GM10248 (cell line): ENCODE data around the gene RAB40B.
"Not testable (repeated sequence)": the region's sequence is repeated elsewhere in the genome, so short reads cannot be mapped to it uniquely, and the experiment has no call there.

Experiments used
- CTCF ChIA-PET: fragments of 300-600 bp; sonication (Branson Sonifier 250); formaldehyde crosslinking; extraction: SDS; loops from one replicate; lab custom pipeline; 2021; ENCODE audit warnings: antibody characterized with exemption; lab: Yijun Ruan, JAX
- POLR2A ChIA-PET: fragments of 350-650 bp; sonication (Branson Sonifier 250); formaldehyde crosslinking; extraction: SDS; loops from one replicate; lab custom pipeline; 2020; ENCODE audit warnings: antibody characterized with exemption; lab: Yijun Ruan, JAX
- DNase-seq: peaks from one replicate; pipeline ENCODE4 v3.0.0; 2012; ENCODE audit errors: extremely low spot score
- CTCF ChIP-seq: IDR thresholded peaks from 2 replicates; pipeline ENCODE4 v1.5.1; 2012; ENCODE audit warnings: mild to moderate bottlenecking, low read depth; ENCODE audit errors: extremely low read depth, missing control alignments, control extremely low read depth

The RAB40B gene

GRCh38 chr17:82698065-82698973 is at the start of gene RAB40B:
RAB40B (minus strand) TSS chr17:82698698; CDS start chr17:82698596, 102 bp downstream.
- DNase-seq, result peak; percentile 99
- ChIA-PET POLR2A (interaction anchor here (1.6 kb wide), 1 partner anchor 19 kb away, joined by 7 read pairs; no protein-coding TSS in a partner anchor), CTCF (interaction anchor here (1.0 to 2.1 kb wide), 2 partner anchors 9 to 31 kb away, joined by 3 to 4 read pairs; no protein-coding TSS in a partner anchor)
- no peak for TF ChIP-seq CTCF

GRCh38 chr17:82745524-82745923 is 47.0 kb upstream of the RAB40B start:
- POLR2A ChIA-PET, result no interaction called here
- TF ChIP-seq CTCF, result no peak
- CTCF ChIA-PET, result no interaction called here
- DNase-seq, result no peak

- POLR2A ChIA-PET, DNase-seq, CTCF ChIA-PET: not testable (repeated sequence)
Measured at GRCh38 chr17:82744736-82745135, 46.2 kb upstream of the RAB40B start.

GRCh38 chr17:82743344-82744219 is 45.1 kb upstream of the RAB40B start:
- no peak for TF ChIP-seq CTCF

GRCh38 chr17:82740906-82741759 is 42.6 kb upstream of the RAB40B start:
- ChIA-PET CTCF (interaction anchor here (1.1 kb wide), 1 partner anchor 35 kb away, joined by 5 read pairs; no protein-coding TSS in a partner anchor), POLR2A (no interaction called here)
- DNase-seq, result no peak
- no peak for TF ChIP-seq CTCF

More at GRCh38 chr17:82743344-82744219, 45.1 kb upstream of the RAB40B start:
- ChIA-PET POLR2A (no interaction called here), CTCF (interaction anchor here (1.1 kb wide), 1 partner anchor 21 kb away, joined by 3 read pairs; no protein-coding TSS in a partner anchor)
- DNase-seq, result no peak

- no peak for DNase-seq
- TF ChIP-seq CTCF, result no peak
- CTCF ChIA-PET, result no interaction called here
- POLR2A ChIA-PET, result no interaction called here
Measured at GRCh38 chr17:82737967-82738877, 39.7 kb upstream of the RAB40B start.
